DOHH2 (cell line): ENCODE measurements around the gene LSM14A.

ENCODE experiments used
- H3F3A ChIP-seq: fragments of 200-600 bp; sonication (generic), shearing (Covaris generic); 2 replicates; pipeline ENCODE4 v1.6.0; 2016; ENCODE audit warnings: antibody characterized with exemption, mild to moderate bottlenecking; ENCODE audit not compliant: control insufficient read depth, insufficient read depth
- H3K27ac ChIP-seq: fragments of 200-600 bp; sonication (generic); 2 replicates; pipeline ENCODE4 v1.5.1; 2014; ENCODE audit warnings: low read depth, mild to moderate bottlenecking, low read length, moderate library complexity
- H3K27me3 ChIP-seq: fragments of 200-600 bp; sonication (generic); 2 replicates; pipeline ENCODE4 v1.6.1; 2014; ENCODE audit warnings: mild to moderate bottlenecking, low read length, mixed read lengths; ENCODE audit not compliant: control insufficient read depth
- H3K36me3 ChIP-seq: fragments of 200-600 bp; sonication (generic); 2 replicates; pipeline ENCODE4 v1.6.1; 2014; ENCODE audit warnings: mild to moderate bottlenecking, low read length, moderate library complexity, mixed read lengths; ENCODE audit not compliant: control insufficient read depth
- H3K4me1 ChIP-seq: fragments of 200-600 bp; sonication (generic); 2 replicates; pipeline ENCODE4 v1.6.1; 2014; ENCODE audit warnings: mild to moderate bottlenecking, low read length, mixed read lengths; ENCODE audit not compliant: control insufficient read depth
- H3K4me2 ChIP-seq: fragments of 200-600 bp; sonication (generic); 2 replicates; pipeline ENCODE4 v1.6.0; 2014; ENCODE audit warnings: mild to moderate bottlenecking, low read length, moderate library complexity
- H3K4me3 ChIP-seq: fragments of 200-600 bp; sonication (generic); 2 replicates; pipeline ENCODE4 v1.5.1; 2014; ENCODE audit warnings: mild to moderate bottlenecking, low read length, mixed read lengths
- H3K79me2 ChIP-seq: fragments of 200-600 bp; sonication (generic); 2 replicates; pipeline ENCODE4 v1.6.1; 2014; ENCODE audit warnings: mild to moderate bottlenecking, low read length, mixed read lengths; ENCODE audit not compliant: control insufficient read depth
- H3K9me2 ChIP-seq: fragments of 200-600 bp; sonication (generic); replicated peaks from 2 replicates; pipeline ENCODE4 v1.6.1; 2014; ENCODE audit warnings: mild to moderate bottlenecking, low read length, mixed read lengths; ENCODE audit not compliant: control insufficient read depth
- H3K9me3 ChIP-seq: fragments of 200-600 bp; sonication (generic); 2 replicates; pipeline ENCODE4 v1.6.1; 2014; ENCODE audit warnings: antibody characterized with exemption, low read length, mixed read lengths; ENCODE audit not compliant: control insufficient read depth, insufficient read depth
- H4K20me1 ChIP-seq: fragments of 200-600 bp; sonication (generic); 2 replicates; pipeline ENCODE4 v1.6.0; 2014; ENCODE audit warnings: low read depth, mild to moderate bottlenecking, antibody characterized with exemption, low read length, moderate library complexity; ENCODE audit not compliant: control insufficient read depth, insufficient read depth
- EZH2phosphoT487 ChIP-seq: fragments of 200-600 bp; sonication (generic); IDR thresholded peaks from 2 replicates; pipeline ENCODE4 v1.6.1; 2017; ENCODE audit warnings: borderline replicate concordance, mild to moderate bottlenecking, antibody characterized with exemption, low read length, moderate library complexity, mixed read lengths
- TF ChIP-seq, protein P1 (sequence below): fragments of 200-600 bp; sonication (generic); IDR thresholded peaks from one replicate; pipeline ENCODE4 v1.5.1; 2014; ENCODE audit warnings: antibody characterized with exemption, mild to moderate bottlenecking, low read depth, low read length; ENCODE audit not compliant: poor library complexity, severe bottlenecking

Gene LSM14A

GRCh38 chr19:34235425-34235940 lies 63.2 kb downstream of the LSM14A start:
- H3K4me2 ChIP-seq: no peak overlapping the region
- TF ChIP-seq EZH2phosphoT487: no peak
- TF ChIP-seq, protein P1, sequence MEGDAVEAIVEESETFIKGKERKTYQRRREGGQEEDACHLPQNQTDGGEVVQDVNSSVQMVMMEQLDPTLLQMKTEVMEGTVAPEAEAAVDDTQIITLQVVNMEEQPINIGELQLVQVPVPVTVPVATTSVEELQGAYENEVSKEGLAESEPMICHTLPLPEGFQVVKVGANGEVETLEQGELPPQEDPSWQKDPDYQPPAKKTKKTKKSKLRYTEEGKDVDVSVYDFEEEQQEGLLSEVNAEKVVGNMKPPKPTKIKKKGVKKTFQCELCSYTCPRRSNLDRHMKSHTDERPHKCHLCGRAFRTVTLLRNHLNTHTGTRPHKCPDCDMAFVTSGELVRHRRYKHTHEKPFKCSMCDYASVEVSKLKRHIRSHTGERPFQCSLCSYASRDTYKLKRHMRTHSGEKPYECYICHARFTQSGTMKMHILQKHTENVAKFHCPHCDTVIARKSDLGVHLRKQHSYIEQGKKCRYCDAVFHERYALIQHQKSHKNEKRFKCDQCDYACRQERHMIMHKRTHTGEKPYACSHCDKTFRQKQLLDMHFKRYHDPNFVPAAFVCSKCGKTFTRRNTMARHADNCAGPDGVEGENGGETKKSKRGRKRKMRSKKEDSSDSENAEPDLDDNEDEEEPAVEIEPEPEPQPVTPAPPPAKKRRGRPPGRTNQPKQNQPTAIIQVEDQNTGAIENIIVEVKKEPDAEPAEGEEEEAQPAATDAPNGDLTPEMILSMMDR: no peak
- no peaks in the 10 kb centered on the region for H3K4me1 ChIP-seq
- H3F3A ChIP-seq: peaks cover 5% of the 10 kb centered on the region
- no peak overlapping the region for H3K4me3 ChIP-seq
- no peaks in the 10 kb centered on the region for H3K9me2 ChIP-seq
- no peaks in the 10 kb centered on the region for H3K27me3 ChIP-seq
- peaks cover 3% of the 10 kb centered on the region; the same call in 1 of the 2 replicates for H4K20me1 ChIP-seq
- H3K9me3 ChIP-seq: no peaks in the 10 kb centered on the region
- no peaks in the 10 kb centered on the region for H3K79me2 ChIP-seq
- no peak overlapping the region for H3K27ac ChIP-seq
- H3K36me3 ChIP-seq: peaks cover 5% of the 10 kb centered on the region

- Histone ChIP-seq H3K27ac (no peak overlapping the region), H3K4me3 (no peak overlapping the region), H3K9me3 (no peaks in the 10 kb centered on the region), H3K36me3 (no peaks in the 10 kb centered on the region), H3K27me3 (no peaks in the 10 kb centered on the region), H3F3A (peaks cover 2% of the 10 kb centered on the region; the same call in 1 of the 2 replicates), H4K20me1 (peaks cover 3% of the 10 kb centered on the region; the same call in 1 of the 2 replicates), H3K79me2 (no peaks in the 10 kb centered on the region), H3K4me1 (peaks cover 2% of the 10 kb centered on the region), H3K4me2 (no peak overlapping the region), H3K9me2 (no peaks in the 10 kb centered on the region)
- no peak for TF ChIP-seq EZH2phosphoT487
- TF ChIP-seq, protein P1: no peak
Measured at GRCh38 chr19:34236035-34236987, 64.0 kb downstream of the LSM14A start.

DNA sequence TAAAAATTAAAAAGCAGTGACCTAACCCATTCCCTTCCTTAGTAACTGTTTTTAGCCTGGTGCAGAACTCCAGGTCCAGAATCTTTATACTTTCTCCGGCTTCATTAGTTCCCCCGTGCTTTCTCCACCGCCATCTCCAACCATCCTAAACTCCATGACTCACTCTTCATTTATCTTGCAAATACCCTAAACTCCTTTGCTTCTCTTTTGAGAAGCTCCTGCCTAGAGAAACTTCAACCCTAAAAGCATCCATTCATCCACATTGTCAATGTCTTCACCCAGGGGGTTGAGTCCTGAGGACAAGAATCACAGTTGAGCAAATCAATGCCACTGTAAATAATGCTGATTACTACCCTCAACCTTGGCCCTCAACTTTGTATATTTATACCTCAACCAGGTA lies 65.0 kb downstream of the LSM14A start:
- H3K27me3 ChIP-seq: no peaks in the 10 kb centered on the region
- no peak overlapping the region for H3K27ac ChIP-seq
- TF ChIP-seq, protein P1: no peak
- no peak for TF ChIP-seq EZH2phosphoT487
- no peaks in the 10 kb centered on the region for H3K9me2 ChIP-seq
- H3K9me3 ChIP-seq: no peaks in the 10 kb centered on the region
- H3K4me3 ChIP-seq: no peak overlapping the region
- peaks cover 8% of the 10 kb centered on the region for H3K4me1 ChIP-seq
- H3K36me3 ChIP-seq: no peaks in the 10 kb centered on the region
- no peak overlapping the region for H3K4me2 ChIP-seq
- peaks cover 2% of the 10 kb centered on the region; the same call in 1 of the 2 replicates for H3F3A ChIP-seq
- H3K79me2 ChIP-seq: no peaks in the 10 kb centered on the region
- peaks cover 3% of the 10 kb centered on the region; the same call in 1 of the 2 replicates for H4K20me1 ChIP-seq
